GM12873 (cell line): ENCODE data around the gene IL17RC.

Experiments used
- TF ChIP-seq, protein P1 (sequence below): IDR thresholded peaks from 2 replicates; pipeline ENCODE4 v1.5.1; 2012; ENCODE audit warnings: low read depth, mild to moderate bottlenecking, moderate library complexity, low read length, control low read depth; ENCODE audit not compliant: insufficient read depth; ENCODE audit errors: missing control alignments

Gene IL17RC

DNA sequence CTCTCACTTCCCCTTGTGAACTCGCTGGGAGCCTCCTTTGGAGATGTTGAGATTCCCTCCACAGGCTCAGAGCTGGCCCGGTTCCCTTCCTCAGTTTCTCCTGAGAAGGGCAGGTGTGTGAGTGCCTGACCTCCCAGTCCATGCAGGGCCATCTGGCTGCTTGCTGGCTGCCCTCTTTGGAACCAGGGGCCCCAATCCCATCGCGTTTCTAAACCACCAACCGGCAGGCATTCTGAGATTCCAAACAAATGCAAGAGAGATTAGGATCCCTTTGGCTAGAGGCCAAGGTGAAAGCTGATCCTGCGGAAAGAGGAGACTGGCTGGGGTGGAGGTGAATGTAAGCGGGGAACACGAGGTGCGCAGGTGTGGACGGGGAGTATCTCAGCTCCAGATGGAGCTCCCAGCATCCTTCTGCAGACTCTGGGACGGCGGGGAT, 38.2 kb downstream of the IL17RC start:
- TF ChIP-seq, protein P1, sequence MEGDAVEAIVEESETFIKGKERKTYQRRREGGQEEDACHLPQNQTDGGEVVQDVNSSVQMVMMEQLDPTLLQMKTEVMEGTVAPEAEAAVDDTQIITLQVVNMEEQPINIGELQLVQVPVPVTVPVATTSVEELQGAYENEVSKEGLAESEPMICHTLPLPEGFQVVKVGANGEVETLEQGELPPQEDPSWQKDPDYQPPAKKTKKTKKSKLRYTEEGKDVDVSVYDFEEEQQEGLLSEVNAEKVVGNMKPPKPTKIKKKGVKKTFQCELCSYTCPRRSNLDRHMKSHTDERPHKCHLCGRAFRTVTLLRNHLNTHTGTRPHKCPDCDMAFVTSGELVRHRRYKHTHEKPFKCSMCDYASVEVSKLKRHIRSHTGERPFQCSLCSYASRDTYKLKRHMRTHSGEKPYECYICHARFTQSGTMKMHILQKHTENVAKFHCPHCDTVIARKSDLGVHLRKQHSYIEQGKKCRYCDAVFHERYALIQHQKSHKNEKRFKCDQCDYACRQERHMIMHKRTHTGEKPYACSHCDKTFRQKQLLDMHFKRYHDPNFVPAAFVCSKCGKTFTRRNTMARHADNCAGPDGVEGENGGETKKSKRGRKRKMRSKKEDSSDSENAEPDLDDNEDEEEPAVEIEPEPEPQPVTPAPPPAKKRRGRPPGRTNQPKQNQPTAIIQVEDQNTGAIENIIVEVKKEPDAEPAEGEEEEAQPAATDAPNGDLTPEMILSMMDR: no peak

DNA sequence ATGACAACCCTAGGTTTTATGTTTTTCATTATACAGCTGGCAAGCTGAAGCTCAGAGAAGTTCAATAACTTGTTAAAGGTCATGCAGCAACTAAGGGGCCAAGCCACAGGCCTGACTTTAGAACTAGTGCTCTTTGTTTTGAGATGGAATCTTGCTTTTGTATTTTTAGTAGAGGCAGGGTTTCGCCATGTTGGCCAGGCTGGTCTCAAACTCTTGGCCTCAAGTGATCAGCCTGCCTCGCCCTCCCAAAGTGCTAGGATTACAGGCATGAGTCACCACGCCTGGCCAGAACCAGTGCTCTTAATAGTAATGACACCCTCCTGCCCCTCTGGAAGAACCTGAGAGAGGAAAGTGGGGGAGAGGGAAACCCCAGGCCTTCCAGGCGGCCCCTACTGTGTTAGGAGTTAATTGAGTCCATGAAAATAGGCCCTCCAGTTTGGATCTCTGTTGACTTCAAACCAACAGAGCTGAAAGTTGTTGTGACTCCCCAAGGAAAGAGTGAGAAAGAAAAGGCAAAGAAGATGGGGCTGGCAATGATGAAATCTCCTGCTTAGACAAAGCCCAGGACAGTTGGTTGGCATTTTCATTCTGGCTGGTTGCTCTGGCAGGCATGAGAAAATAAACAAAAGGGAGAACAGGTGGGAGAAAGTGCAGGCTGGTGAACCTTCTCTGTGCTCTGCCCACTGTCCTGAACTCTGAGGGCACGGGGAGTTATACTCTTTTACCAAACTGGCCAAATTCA, 38.9 kb downstream of the IL17RC start:
- TF ChIP-seq, protein P1: no peak

DNA sequence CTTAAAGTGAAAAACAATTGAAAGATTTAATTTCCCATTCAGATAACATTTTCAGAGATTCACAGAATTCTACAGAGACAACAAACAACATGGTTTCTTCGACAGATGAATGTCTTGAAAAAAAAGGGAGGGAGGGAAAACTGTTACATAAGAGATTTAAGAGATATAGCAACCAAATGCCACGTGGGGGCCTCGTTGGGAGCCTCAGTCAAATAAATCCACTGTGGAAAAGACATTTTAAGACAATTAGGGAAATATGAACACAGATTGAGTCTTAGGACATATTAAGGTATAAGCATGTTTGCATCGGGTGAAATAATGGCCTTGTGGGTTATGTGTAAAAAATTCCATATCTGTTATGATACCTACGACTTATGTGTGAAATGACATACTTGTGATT, 40.3 kb downstream of the IL17RC start:
- TF ChIP-seq, protein P1: no peak

DNA sequence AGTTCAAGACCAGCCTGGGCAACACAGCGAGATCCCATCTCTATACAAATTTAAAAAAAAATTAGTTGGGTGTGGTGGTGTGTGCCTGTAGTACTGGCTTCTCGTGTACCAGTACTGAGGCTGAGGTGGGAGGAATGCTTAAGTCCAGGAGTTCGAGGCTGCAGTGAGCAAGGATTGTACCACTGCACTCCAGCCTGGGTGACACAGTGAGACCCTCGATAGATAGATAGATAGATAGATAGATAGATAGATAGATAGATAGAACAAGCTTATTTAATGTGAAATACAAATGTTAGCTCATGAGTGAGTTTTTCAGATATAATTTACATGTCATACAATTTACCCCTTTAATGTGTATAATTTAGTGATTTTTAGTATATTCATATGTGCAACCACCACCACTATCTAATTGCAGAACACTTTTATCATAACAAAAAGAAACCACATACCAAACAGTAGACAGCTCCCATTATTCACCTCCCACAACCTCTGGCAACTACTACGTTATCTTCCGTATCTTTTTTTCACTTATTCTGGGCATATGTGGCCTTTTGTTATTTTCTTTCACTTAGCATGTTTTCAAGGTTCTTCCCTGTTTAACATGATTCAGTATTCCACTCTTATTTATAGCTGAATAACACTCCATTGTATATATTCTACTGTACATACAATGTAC, 48.4 kb downstream of the IL17RC start:
- TF ChIP-seq, protein P1: no peak

DNA sequence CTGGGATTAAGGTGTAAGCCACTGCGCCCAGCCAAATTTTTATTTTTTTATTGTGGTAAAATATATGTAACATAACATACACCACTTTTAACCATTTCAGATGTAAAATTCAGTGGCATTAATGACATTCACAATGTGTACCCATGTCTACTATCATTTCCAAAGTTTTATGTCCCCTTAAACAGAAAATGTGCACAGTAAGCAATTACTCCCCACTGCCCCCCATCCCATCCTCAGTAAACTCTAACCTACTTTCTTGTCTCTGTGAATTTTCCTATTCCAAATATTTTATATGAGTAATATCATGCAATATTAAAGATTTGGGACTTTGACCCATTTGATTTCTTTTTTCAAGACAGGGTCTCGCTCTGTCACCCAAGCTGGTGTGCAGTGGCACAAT, 49.9 kb downstream of the IL17RC start:
- TF ChIP-seq, protein P1: no peak

DNA sequence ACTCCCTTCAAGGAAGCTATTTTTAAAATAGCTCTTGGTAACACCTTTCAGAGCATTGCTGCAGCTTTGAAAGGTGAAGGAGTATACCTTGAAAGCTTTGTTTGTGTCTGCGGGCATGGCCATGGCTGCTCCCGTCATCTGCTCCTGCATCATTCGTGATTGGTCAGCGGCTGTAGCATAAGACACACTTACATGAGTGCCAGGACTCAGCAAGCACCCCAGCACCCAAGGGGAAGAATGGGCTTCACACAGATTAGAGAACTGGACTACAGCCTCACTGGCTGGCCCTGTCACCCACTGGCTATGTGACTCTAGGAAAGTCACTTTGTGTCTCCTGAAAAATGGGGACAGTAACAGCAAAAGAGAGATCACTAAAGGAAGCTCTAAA, 52.7 kb downstream of the IL17RC start:
- TF ChIP-seq, protein P1: no peak

DNA sequence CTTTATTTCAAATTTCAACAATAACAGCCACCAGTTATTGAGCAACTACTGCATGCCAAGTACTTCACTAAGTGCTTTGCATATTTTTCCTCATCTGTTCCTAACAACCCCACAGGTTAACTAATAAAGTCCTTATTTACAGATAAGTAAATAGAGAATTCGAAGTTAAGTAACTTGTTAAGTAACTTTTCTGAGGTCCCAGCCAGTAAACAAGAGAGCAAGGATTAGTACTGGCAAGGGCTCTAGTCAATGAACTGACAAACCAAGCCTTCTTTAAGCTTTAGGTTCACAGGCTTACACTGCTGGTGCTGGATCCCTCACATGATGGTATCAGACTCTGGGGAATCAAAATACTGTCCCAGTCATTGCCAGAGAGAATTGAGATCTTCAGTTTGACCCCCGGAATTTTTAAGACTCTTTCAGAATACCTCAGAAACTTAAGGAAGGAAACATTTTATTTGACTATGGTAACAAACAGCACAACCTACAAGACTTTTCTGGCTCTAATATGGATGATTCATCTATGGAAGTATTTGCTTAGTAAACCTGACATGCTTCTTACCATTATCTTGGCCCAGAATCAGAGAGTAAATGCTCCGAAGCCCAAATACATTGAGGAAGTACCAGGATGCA, 53.2 kb downstream of the IL17RC start:
- TF ChIP-seq, protein P1: no peak
